HK-2 (cell line): ENCODE results near the gene TSPEAR.
"Not testable (repeated sequence)": the region's sequence is repeated elsewhere in the genome, so short reads cannot be mapped to it uniquely, and the experiment has no call there.

Source experiments
- DNase-seq: peaks from one replicate; pipeline ENCODE4 v3.0.0-alpha.2; 2018; ENCODE audit not compliant: unreplicated experiment

TSPEAR gene

GRCh38 chr21:44650973-44651675, 60.2 kb downstream of the TSPEAR start:
- DNase-seq, result no peak

GRCh38 chr21:44650265-44650972, 61.0 kb downstream of the TSPEAR start:
- no peak for DNase-seq

GRCh38 chr21:44649521-44650100, 61.8 kb downstream of the TSPEAR start:
- DNase-seq, result no peak

GRCh38 chr21:44648557-44649311, 62.6 kb downstream of the TSPEAR start:
- no peak for DNase-seq

GRCh38 chr21:44647222-44647552, 64.2 kb downstream of the TSPEAR start:
- DNase-seq, result no peak

GRCh38 chr21:44646366-44647221, 64.8 kb downstream of the TSPEAR start, which contains the start of gene KRTAP10-11:
TSS of gene KRTAP10-11 (plus strand) at chr21:44646414. CDS start at chr21:44646459, 45 bp downstream.
- DNase-seq, result not testable (repeated sequence)

GRCh38 chr21:44644878-44645277, 66.5 kb downstream of the TSPEAR start:
- DNase-seq, result no peak

- DNase-seq, result no peak
Measured at GRCh38 chr21:44643741-44644310, 67.5 kb downstream of the TSPEAR start.

GRCh38 chr21:44640761-44641160, 70.6 kb downstream of the TSPEAR start:
- DNase-seq, result no peak

GRCh38 chr21:44639331-44639655, 72.1 kb downstream of the TSPEAR start:
- no peak for DNase-seq

GRCh38 chr21:44638506-44639330, 72.7 kb downstream of the TSPEAR start:
- DNase-seq, result not testable (repeated sequence)

- not testable (repeated sequence) for DNase-seq
Measured at GRCh38 chr21:44637851-44638348, 73.5 kb downstream of the TSPEAR start.

- no peak for DNase-seq
Measured at GRCh38 chr21:44637018-44637850, 74.1 kb downstream of the TSPEAR start, which contains the start of gene KRTAP10-10. TSS of gene KRTAP10-10 (plus strand) at chr21:44637356. CDS start at chr21:44637418, 62 bp downstream.

GRCh38 chr21:44636209-44637017, 75.0 kb downstream of the TSPEAR start:
- DNase-seq, result no peak

GRCh38 chr21:44632067-44632466, 79.3 kb downstream of the TSPEAR start:
- DNase-seq, result no peak

GRCh38 chr21:44630440-44630839, 80.9 kb downstream of the TSPEAR start:
- DNase-seq, result no peak

- no peak for DNase-seq
Measured at GRCh38 chr21:44628707-44629391, 82.5 kb downstream of the TSPEAR start.
